WTC11 (cell line): ENCODE measurements around the gene CST6.

Experiments used
- CREM ChIP-seq: sonication (generic); formaldehyde crosslinking; IDR thresholded peaks from 2 replicates; pipeline ENCODE4 v1.8.1; 2022; ENCODE audit warnings: mild to moderate bottlenecking, missing genetic modification reagents, moderate library complexity
- CTCF ChIP-seq: fragments of 200-600 bp; IDR thresholded peaks from 2 replicates; pipeline ENCODE4 v1.8.0; 2022; ENCODE audit warnings: antibody characterized with exemption
- JAZF1 ChIP-seq: fragments of 250-450 bp; sonication (Bioruptor Pico); IDR thresholded peaks from 2 replicates; pipeline ENCODE4 v1.9.0; 2021; ENCODE audit warnings: moderate library complexity, mild to moderate bottlenecking, inconsistent platforms
- USF1 ChIP-seq: sonication (generic); formaldehyde crosslinking; IDR thresholded peaks from 2 replicates; pipeline ENCODE4 v1.8.0; 2022; ENCODE audit warnings: mild to moderate bottlenecking, missing genetic modification reagents
- ZBTB21 ChIP-seq: sonication (generic); formaldehyde crosslinking; IDR thresholded peaks from 2 replicates; pipeline ENCODE4 v1.8.1; 2023; ENCODE audit warnings: mild to moderate bottlenecking, missing genetic modification reagents, borderline replicate concordance

GRCh38 chr11:66062408-66062807, 50.6 kb downstream of the CST6 start:
- TF ChIP-seq CTCF (no peak), USF1 (CRISPR knock-in tag) (no peak), CREM (CRISPR knock-in tag) (no peak), ZBTB21 (CRISPR knock-in tag) (no peak), JAZF1 (CRISPR knock-in tag) (no peak)
